GM12878 (cell line): ENCODE results near the gene BAHD1. TPM values are rescaled to one million over a fixed set of nuclear protein-coding genes. Genes with fewer than 3 reads are reported as not detected.
A peak's percentile ranks its signal among the peaks of the same experiment; 100 is the strongest.
"Not testable (repeated sequence)": the region's sequence is repeated elsewhere in the genome, so short reads cannot be mapped to it uniquely, and the experiment has no call there.

Experiments used
- ATAC-seq: fragments of 200-7000 bp; cut with Tn5 transposase; 3 replicates; pipeline ENCODE4 v1.9.1; 2020; ENCODE audit warnings: mild to moderate bottlenecking, moderate library complexity
- BruUV-seq: library from RNA; stranded (reverse); fragments of 400-500 nt; replicated peaks from 2 replicates; lab custom pipeline; 2021; lab: Mats Ljungman, UMichigan
- CTCF ChIA-PET: fragments of 300-600 bp; sonication (Branson Sonifier 250); formaldehyde crosslinking; extraction: SDS; loops from one replicate; lab custom pipeline; 2021; ENCODE audit warnings: inconsistent platforms; lab: Yijun Ruan, JAX
- POLR2A ChIA-PET: fragments of 350-600 bp; formaldehyde crosslinking; extraction: SDS; loops from one replicate; lab custom pipeline; 2021; ENCODE audit warnings: inconsistent platforms; lab: Charles Lee
- RAD21 ChIA-PET: fragments of 300-600 bp; sonication (Branson Sonifier 250); formaldehyde crosslinking; loops from one replicate; lab custom pipeline; 2023; ENCODE audit warnings: antibody characterized with exemption; ENCODE audit not compliant: unreplicated experiment; lab: Charles Lee
- SMC1A ChIA-PET: fragments of 300-600 bp; sonication (Branson Sonifier 250); formaldehyde crosslinking; loops from one replicate; lab custom pipeline; 2023; ENCODE audit not compliant: unreplicated experiment, uncharacterized antibody; lab: Charles Lee
- DNase-seq: peaks from one replicate; pipeline ENCODE4 v3.0.0-alpha.2; 2011; ENCODE audit warnings: low read depth, low spot score
- FAIRE-seq: peaks from 3 replicates; lab custom pipeline; 2011; peaks lifted over from hg19 to GRCh38; lab: Jason Lieb, UNC
- H2AFZ ChIP-seq: 2 replicates; pipeline ENCODE4 v1.6.0; 2011; ENCODE audit warnings: low read depth, low read length, control low read depth; ENCODE audit not compliant: control insufficient read depth
- H3K27ac ChIP-seq: 2 replicates; pipeline ENCODE4 v1.5.1; 2011; ENCODE audit warnings: control low read depth; ENCODE audit not compliant: control insufficient read depth, insufficient read depth
- H3K27me3 ChIP-seq, 2 experiments: replicated peaks in 1 of 2; 2 replicates each; pipeline versions ENCODE4 v1.6.0 to v1.6.1; 2011; ENCODE audit warnings: low read length in 1 of 2; ENCODE audit not compliant: control insufficient read depth in 2 of 2, insufficient read depth in 2 of 2
- H3K36me3 ChIP-seq, 2 experiments: 2 replicates each; pipeline ENCODE4 v1.5.1; 2011; ENCODE audit warnings: low read length in 1 of 2; ENCODE audit not compliant: control insufficient read depth in 2 of 2, insufficient read depth in 2 of 2
- H3K4me1 ChIP-seq: 2 replicates; pipeline ENCODE4 v1.6.1; 2011; ENCODE audit warnings: mild to moderate bottlenecking, low read length, moderate library complexity, mixed read lengths; ENCODE audit not compliant: control insufficient read depth, insufficient read depth
- H3K4me2 ChIP-seq: 2 replicates; pipeline ENCODE4 v1.6.0; 2011; ENCODE audit warnings: control low read depth; ENCODE audit not compliant: control insufficient read depth, insufficient read depth
- H3K4me3 ChIP-seq: fragments of 200-600 bp; sonication (generic); 2 replicates; pipeline ENCODE4 v1.5.1; 2016
- H3K79me2 ChIP-seq: 2 replicates; pipeline ENCODE4 v1.6.0; 2011; ENCODE audit warnings: low read length; ENCODE audit not compliant: control insufficient read depth, insufficient read depth
- H3K9ac ChIP-seq: 2 replicates; pipeline ENCODE4 v1.8.0; 2011; ENCODE audit warnings: low read length, control low read depth, mixed read lengths; ENCODE audit not compliant: control insufficient read depth, insufficient read depth
- H3K9me3 ChIP-seq: replicated peaks from 3 replicates; pipeline ENCODE4 v1.5.1; 2011; ENCODE audit warnings: mild to moderate bottlenecking, low read length; ENCODE audit not compliant: control insufficient read depth, insufficient read depth
- H4K20me1 ChIP-seq: 2 replicates; pipeline ENCODE4 v1.6.0; 2011; ENCODE audit not compliant: control insufficient read depth, insufficient read depth
- EED ChIP-seq: sonication (generic); IDR thresholded peaks from 2 replicates; pipeline ENCODE4 v1.6.1; 2016; ENCODE audit warnings: antibody characterized with exemption, low read depth
- PAX5 ChIP-seq: IDR thresholded peaks from 2 replicates; pipeline ENCODE4 v1.6.1; 2011; ENCODE audit warnings: low read depth, low read length, borderline replicate concordance
- RUNX3 ChIP-seq: IDR thresholded peaks from 2 replicates; pipeline ENCODE4 v1.6.1; 2012; ENCODE audit warnings: low read length, inconsistent platforms
- WGBS: methylation state at CpG from one replicate; pipeline ENCODE4 v1.1.6; 2016; ENCODE audit warnings: low lambda C conversion rate; ENCODE audit not compliant: insufficient replicate concordance, insufficient coverage; ENCODE audit errors: missing lambda C conversion rate; 5-methylcytosine and 5-hydroxymethylcytosine counted together
- in situ Hi-C: fragments of 300-500 bp; cut with MboI; formaldehyde crosslinking; loops from 9 replicates; pipeline ENCODE4 v1.14.3; 2018; ENCODE audit warnings: mixed read lengths
- intact Hi-C: fragments of 100-400 bp; cut with micrococcal nuclease; formaldehyde crosslinking; loops from one replicate; pipeline ENCODE4 v1.14.2; 2022; ENCODE audit not compliant: unreplicated experiment
- polyA plus RNA-seq, 11 experiments: library from polyadenylated mRNA; depleted of rRNA in 4 of 11; unstranded in 6 of 11; stranded (reverse) in 5 of 11; fragments of >200 nt; fragmentation: Nextera tagmentation in 4 of 11; fragmentation: Illumina TruSeq in 1 of 11; extraction: Ambion mirVana in 4 of 11; extraction: Trizol in 1 of 11; gene quantifications; 1 replicate in 1 of 11; 2 replicates in 10 of 11; pipeline versions ENCODE4 v1.2.1 to v1.2.3, GENCODE V29; 2011 to 2016; ENCODE audit warnings: inconsistent platforms in 2 of 11, missing spikeins in 2 of 11, low read depth in 1 of 11
- total RNA-seq, 4 experiments: library from RNA; depleted of rRNA in 3 of 4; stranded (reverse); fragments of >200 nt in 3 of 4; fragmentation: Illumina TruSeq in 1 of 4; extraction: Trizol in 1 of 4; gene quantifications; 2 replicates each; pipeline versions ENCODE4 v1.2.1 to v1.2.3, GENCODE V29; 2013 to 2021

Gene BAHD1
- total and polyA plus RNA-seq, 10 of the 15 experiments (the other 5 are each of a cell fraction or from before 2014, with no cell fraction given): 0.21 to 21.8 (median 5.8) TPM

- ChIA-PET SMC1A (interaction anchor here (0.9 kb wide), 1 partner anchor 30 kb away, joined by 3 read pairs; no protein-coding TSS in a partner anchor), POLR2A (interaction anchor here (0.6 to 4.0 kb wide), 3 partner anchors 11 to 334 kb away, joined by 3 to 26 read pairs (median 3); partner anchors contain the start of gene BAHD1), RAD21 (interaction anchor here (1.3 to 2.5 kb wide), 3 partner anchors 10 to 12 kb away, joined by 4 to 9 read pairs (median 8); partner anchors contain the start of gene BAHD1), CTCF (interaction anchor here (1.4 to 2.9 kb wide), 4 partner anchors 10 to 54 kb away, joined by 4 to 12 read pairs (median 4); partner anchors contain the start of gene BAHD1)
- no peaks in the 10 kb centered on the region for H3K9me3 ChIP-seq
- in situ Hi-C loops (no loop called here), intact Hi-C loops (no loop called here)
- peak overlapping the region; percentile 5 for H3K27ac ChIP-seq
- H3K36me3 ChIP-seq: no peaks in the 10 kb centered on the region; a peak in 1 of 4 replicates
- no peak overlapping the region; the same call in 1 of the 2 replicates for H2AFZ ChIP-seq
- no peak overlapping the region for H3K4me3 ChIP-seq
- ATAC-seq (peak; percentile 83), FAIRE-seq (peak; percentile 49), DNase-seq (no peak)
- H3K79me2 ChIP-seq: peaks cover 45% of the 10 kb centered on the region
- H3K9ac ChIP-seq: peak overlapping the region; percentile 19; the same call in 1 of the 2 replicates
- no peaks in the 10 kb centered on the region; the same call in 1 of the 2 replicates for H4K20me1 ChIP-seq
- no TSS peak for BruUV-seq
- H3K27me3 ChIP-seq: no peaks in the 10 kb centered on the region
- WGBS: 19% methylated on average over 11 of the region's 11 CpGs
- peaks cover 41% of the 10 kb centered on the region for H3K4me1 ChIP-seq
- TF ChIP-seq EED: no peak
- 0 out of 2 replicates have a peak, but pooled peaks have one; percentile 22 for TF ChIP-seq PAX5
- H3K4me2 ChIP-seq: peak overlapping the region; percentile 61
Measured at GRCh38 chr15:40452296-40453090, 11.7 kb downstream of the BAHD1 start.

GRCh38 chr15:40453941-40454340, 13.2 kb downstream of the BAHD1 start:
- FAIRE-seq (peak; percentile 90), ATAC-seq (peak; percentile 66)
- 8% methylated on average over 3 of the region's 3 CpGs for WGBS
- ChIA-PET SMC1A (interaction anchor here (0.6 to 1.0 kb wide), 2 partner anchors 11 to 22 kb away, joined by 3 to 4 read pairs; no protein-coding TSS in a partner anchor), RAD21 (interaction anchor here (1.0 to 2.5 kb wide), 2 partner anchors 10 to 14 kb away, joined by 3 to 8 read pairs; no protein-coding TSS in a partner anchor), POLR2A (interaction anchor here (4.0 kb wide), 1 partner anchor 13 kb away, joined by 26 read pairs; the partner anchor contains the start of gene BAHD1)
- H3K27me3 ChIP-seq, H3K9me3 ChIP-seq, H4K20me1 ChIP-seq, H3K36me3 ChIP-seq, H3K27ac ChIP-seq, BruUV-seq, H2AFZ ChIP-seq, CTCF ChIA-PET, H3K4me2 ChIP-seq, in situ Hi-C loops, intact Hi-C loops, DNase-seq, H3K4me3 ChIP-seq: not testable (repeated sequence)
- Histone ChIP-seq H3K9ac (0 out of 2 replicates have a peak overlapping the region, but pooled peaks have one; percentile 14), H3K79me2 (peaks cover 45% of the 10 kb centered on the region), H3K4me1 (peaks cover 41% of the 10 kb centered on the region)
- peak; percentile 48 for TF ChIP-seq RUNX3
